Fibroblast of lung (primary cell): ENCODE results near the gene ICAM2. TPM values are rescaled to one million over a fixed set of nuclear protein-coding genes. Genes with fewer than 3 reads are reported as not detected.

Experiments
- DNase-seq, 2 donors: peaks; one replicate each; pipeline versions ENCODE4 v3.0.0 to v3.0.0-alpha.2; 2010; ENCODE audit warnings: low read depth in 2 of 2
- H2AFZ ChIP-seq: 2 replicates; pipeline ENCODE4 v1.5.1; 2012; ENCODE audit warnings: low read length, control low read depth, inconsistent platforms
- H3K27ac ChIP-seq: 2 replicates; pipeline ENCODE4 v1.5.1; 2011; ENCODE audit warnings: low read length, control low read depth; ENCODE audit not compliant: insufficient read depth
- H3K27me3 ChIP-seq: 2 replicates; pipeline ENCODE4 v1.5.1; 2011; ENCODE audit warnings: mild to moderate bottlenecking, low read length; ENCODE audit not compliant: control insufficient read depth, insufficient read depth
- H3K36me3 ChIP-seq: 2 replicates; pipeline ENCODE4 v1.5.1; 2011; ENCODE audit warnings: low read length; ENCODE audit not compliant: control insufficient read depth, insufficient read depth
- H3K4me1 ChIP-seq: 2 replicates; pipeline ENCODE4 v1.5.1; 2011; ENCODE audit warnings: low read length; ENCODE audit not compliant: control insufficient read depth, insufficient read depth; ENCODE audit errors: extremely low read depth
- H3K4me2 ChIP-seq: 2 replicates; pipeline ENCODE4 v1.5.1; 2011; ENCODE audit warnings: low read length, control low read depth; ENCODE audit not compliant: insufficient read depth; ENCODE audit errors: extremely low read depth
- H3K4me3 ChIP-seq, 4 experiments: fragments of 200-600 bp in 1 of 4; sonication (generic) in 1 of 4; replicated peaks in 1 of 4; 2 replicates each; pipeline ENCODE4 v1.5.1; 2011 to 2016; ENCODE audit warnings: low read length in 4 of 4, low read depth in 3 of 4, mild to moderate bottlenecking in 3 of 4, control low read depth in 2 of 4, inconsistent platforms in 1 of 4, mixed read lengths in 1 of 4; ENCODE audit not compliant: insufficient read depth in 1 of 4; ENCODE audit errors: control extremely low read depth in 1 of 4
- H3K79me2 ChIP-seq: 2 replicates; pipeline ENCODE4 v1.5.1; 2012; ENCODE audit warnings: mild to moderate bottlenecking, low read length, inconsistent platforms; ENCODE audit not compliant: control insufficient read depth, insufficient read depth
- H3K9ac ChIP-seq: 2 replicates; pipeline ENCODE4 v1.5.1; 2011; ENCODE audit warnings: mild to moderate bottlenecking, low read length, control low read depth; ENCODE audit not compliant: insufficient read depth
- H3K9me3 ChIP-seq: 2 replicates; pipeline ENCODE4 v1.5.1; 2012; ENCODE audit warnings: low read depth, low read length; ENCODE audit not compliant: control insufficient read depth, insufficient read depth
- H4K20me1 ChIP-seq: 2 replicates; pipeline ENCODE4 v1.5.1; 2011; ENCODE audit warnings: low read length; ENCODE audit not compliant: control insufficient read depth, insufficient read depth; ENCODE audit errors: extremely low read depth
- CTCF ChIP-seq, 2 donors: IDR thresholded peaks in 1 of 2; conservative IDR thresholded peaks in 1 of 2; 1 replicate in 1 of 2; 2 replicates in 1 of 2; pipeline ENCODE4 v1.5.1; 2011 to 2012; ENCODE audit warnings: low read length in 2 of 2, control low read depth in 1 of 2, inconsistent platforms in 1 of 2, low read depth in 1 of 2, mild to moderate bottlenecking in 1 of 2
- EZH2 ChIP-seq: IDR thresholded peaks from 2 replicates; pipeline ENCODE4 v1.5.1; 2012; ENCODE audit warnings: low read length, control low read depth, mild to moderate bottlenecking; ENCODE audit errors: missing control alignments
- polyA plus RNA-seq, 2 donors: library from polyadenylated mRNA; depleted of rRNA in 1 of 2; stranded (reverse) in 1 of 2; unstranded in 1 of 2; fragments of >200 nt; gene quantifications; 2 replicates each; pipeline ENCODE4 v1.2.1, GENCODE V29; 2011 to 2012; ENCODE audit warnings: missing spikeins in 1 of 2
- total RNA-seq: library from RNA; depleted of rRNA; stranded (reverse); fragments of >200 nt; gene quantifications from 2 replicates; pipeline ENCODE4 v1.2.1, GENCODE V29; 2014

Gene ICAM2
- total and polyA plus RNA-seq, 2 donors (not counting 1 experiment from before 2014, with no cell fraction given), result 1.1 to 3.5 TPM

DNA sequence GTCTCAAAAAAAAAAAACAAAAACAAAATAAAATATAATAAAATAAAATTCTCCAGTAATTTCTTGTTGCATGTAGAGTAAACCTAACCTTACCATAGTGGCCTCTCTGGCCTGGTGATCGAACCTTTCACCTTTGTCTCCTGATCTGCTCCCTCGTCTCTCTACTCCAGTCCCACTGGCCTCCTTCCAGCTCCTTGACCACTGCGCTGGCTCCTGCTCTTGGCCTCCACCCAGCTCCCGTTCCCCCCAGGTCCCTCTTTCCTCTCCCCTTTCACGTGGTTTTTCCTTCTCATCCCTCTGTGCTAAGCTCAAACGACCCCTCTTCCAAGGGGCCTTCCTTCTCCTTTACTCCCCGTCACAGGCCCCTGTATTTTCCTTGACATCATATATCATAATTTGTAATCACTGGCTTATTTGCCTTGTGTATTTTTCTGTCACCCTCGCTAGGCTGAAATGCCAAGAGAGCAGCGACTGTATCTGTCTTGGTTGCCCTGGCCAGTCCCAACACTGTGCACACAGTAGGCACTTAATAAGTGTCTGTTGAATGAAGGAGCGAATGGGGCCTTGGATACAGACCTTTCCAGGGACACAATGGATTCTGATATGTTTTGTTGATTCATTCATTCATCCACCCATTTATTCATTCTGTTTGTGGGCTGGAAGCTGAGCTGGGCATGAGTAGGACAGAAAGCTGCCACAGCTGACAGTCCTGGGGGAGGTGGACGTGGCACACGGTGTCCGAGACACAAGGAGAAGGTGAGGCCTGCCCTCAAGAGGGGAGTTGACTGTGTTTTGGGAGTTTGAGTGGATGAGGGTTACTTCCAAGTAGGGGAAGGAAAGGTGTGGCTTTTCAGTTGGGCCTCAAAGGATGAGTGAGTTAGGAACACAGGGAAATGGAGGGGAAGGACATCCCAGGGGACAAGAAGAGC, 41.9 kb downstream of the ICAM2 start:
- Histone ChIP-seq H2AFZ (no peak overlapping the region), H3K36me3 (no peaks in the 10 kb centered on the region), H3K9me3 (no peaks in the 10 kb centered on the region), H3K79me2 (no peaks in the 10 kb centered on the region), H4K20me1 (no peaks in the 10 kb centered on the region), H3K9ac (no peak overlapping the region), H3K27ac (no peak overlapping the region), H3K27me3 (no peaks in the 10 kb centered on the region), H3K4me3 (no peak overlapping the region), H3K4me2 (no peak overlapping the region), H3K4me1 (peaks cover 9% of the 10 kb centered on the region)
- DNase-seq, result no peak
- TF ChIP-seq CTCF (conservative IDR thresholded peaks at IDR 0.05 in 1 of 2, IDR thresholded peaks at IDR 0.05 in 1 of 2; ENCODE audit: low read depth in 1 of 2, low read length in 2 of 2), result no peak
- TF ChIP-seq EZH2, result no peak

DNA sequence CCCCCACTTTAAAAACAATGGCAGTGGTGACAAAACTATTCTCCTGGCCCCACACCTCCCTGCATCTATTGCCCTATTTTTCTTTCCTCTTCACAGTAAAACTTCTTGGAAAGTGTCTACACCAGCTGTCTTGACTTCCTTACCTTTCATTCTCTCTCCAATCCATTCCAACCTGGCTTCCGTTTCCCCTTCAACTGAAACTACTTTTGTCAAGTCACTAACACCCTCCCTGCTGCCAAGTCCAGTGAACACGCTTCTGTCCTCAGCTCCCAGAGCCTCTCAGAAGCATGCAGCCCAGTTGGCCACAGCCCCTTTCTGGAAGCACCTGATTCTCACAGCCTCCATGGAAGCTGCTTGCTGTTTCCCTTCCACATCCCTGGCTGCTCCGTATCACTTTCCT, 43.7 kb downstream of the ICAM2 start:
- peaks cover 9% of the 10 kb centered on the region for H3K4me1 ChIP-seq
- H3K79me2 ChIP-seq, result no peaks in the 10 kb centered on the region
- H3K27me3 ChIP-seq, result no peaks in the 10 kb centered on the region
- no peak overlapping the region for H3K4me3 ChIP-seq
- H3K36me3 ChIP-seq, result no peaks in the 10 kb centered on the region
- H3K9me3 ChIP-seq, result no peaks in the 10 kb centered on the region
- H3K27ac ChIP-seq, result no peak overlapping the region
- DNase-seq, result no peak
- TF ChIP-seq EZH2 (no peak), CTCF (conservative IDR thresholded peaks at IDR 0.05 in 1 of 2, IDR thresholded peaks at IDR 0.05 in 1 of 2; ENCODE audit: low read depth in 1 of 2, low read length in 2 of 2) (no peak)
- no peak overlapping the region for H3K9ac ChIP-seq
- H4K20me1 ChIP-seq, result no peaks in the 10 kb centered on the region
- no peak overlapping the region for H3K4me2 ChIP-seq
- no peak overlapping the region for H2AFZ ChIP-seq

DNA sequence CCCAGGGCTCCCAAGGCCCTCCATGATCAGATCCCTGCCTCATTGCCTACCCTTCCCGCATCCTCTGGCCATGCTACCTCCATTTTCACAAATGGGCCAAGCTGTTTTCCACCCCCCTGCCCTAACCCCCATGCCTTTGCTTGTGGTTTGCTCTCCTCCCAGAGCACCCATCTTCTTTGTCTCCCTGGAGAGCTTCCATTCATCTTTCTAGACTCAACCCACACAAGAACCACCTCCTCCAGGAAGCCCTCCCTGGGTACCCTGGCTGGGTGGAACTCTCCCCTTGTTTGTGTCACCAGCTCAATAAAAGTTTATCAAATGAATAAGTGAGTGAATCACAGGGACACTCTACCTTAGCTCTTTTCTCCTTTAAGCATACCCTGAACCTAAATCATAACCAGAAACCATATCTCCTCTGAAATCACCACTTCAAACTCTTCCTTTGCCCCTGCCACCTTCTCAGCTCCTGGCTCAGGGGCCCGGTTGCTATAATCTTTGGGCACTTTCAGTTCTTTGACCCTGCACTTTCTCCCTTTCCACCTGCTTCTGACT, 44.8 kb downstream of the ICAM2 start:
- DNase-seq, result no peak

More for the DNA sequence above, 44.8 kb downstream of the ICAM2 start:
- H3K4me2 ChIP-seq, result no peak overlapping the region
- no peaks in the 10 kb centered on the region for H3K27me3 ChIP-seq
- no peaks in the 10 kb centered on the region for H3K79me2 ChIP-seq
- no peak overlapping the region for H3K9ac ChIP-seq
- peaks cover 9% of the 10 kb centered on the region for H3K4me1 ChIP-seq
- H3K36me3 ChIP-seq, result no peaks in the 10 kb centered on the region
- no peaks in the 10 kb centered on the region for H4K20me1 ChIP-seq
- H3K4me3 ChIP-seq, result no peak overlapping the region
- no peak overlapping the region for H3K27ac ChIP-seq
- no peaks in the 10 kb centered on the region for H3K9me3 ChIP-seq
- no peak for TF ChIP-seq CTCF (conservative IDR thresholded peaks at IDR 0.05 in 1 of 2, IDR thresholded peaks at IDR 0.05 in 1 of 2; ENCODE audit: low read depth in 1 of 2, low read length in 2 of 2)
- no peak for TF ChIP-seq EZH2
- H2AFZ ChIP-seq, result no peak overlapping the region
